ENCODE data around the gene NFASC.

The NFASC gene

GRCh38 chr1:205066141-205066818 lies 195.6 kb downstream of the NFASC start:
- H3K4me3 ChIP-seq (ENCODE audit: low read length): no peak overlapping the region

GRCh38 chr1:205067031-205067430 lies 196.4 kb downstream of the NFASC start:
- H2AFZ ChIP-seq (ENCODE audit: low read length): no peak overlapping the region
- no peaks in the 10 kb centered on the region for H3K36me3 ChIP-seq (replicated peaks; ENCODE audit: insufficient read depth, low read length)
- H3F3A ChIP-seq (ENCODE audit: insufficient read depth, low read length): no peaks in the 10 kb centered on the region
- no peak for DNase-seq
- H4K20me1 ChIP-seq (ENCODE audit: insufficient read depth, low read length): no peaks in the 10 kb centered on the region
- no peak overlapping the region for H3K9ac ChIP-seq (ENCODE audit: low read length)
- no peak for TF ChIP-seq EZH2phosphoT487 (IDR thresholded peaks at IDR 0.05; ENCODE audit: low read length)
- no peak for TF ChIP-seq CTCF (IDR thresholded peaks at IDR 0.05; ENCODE audit: low read length)
- no peak for TF ChIP-seq EZH2 (optimal IDR thresholded peaks at IDR 0.05; ENCODE audit: low read depth, low read length)
- no peaks in the 10 kb centered on the region for H3K4me1 ChIP-seq (ENCODE audit: low read length)
- no peak overlapping the region for H3K4me2 ChIP-seq (ENCODE audit: low read depth, low read length)
- peaks cover 4% of the 10 kb centered on the region; the same call in 1 of the 2 replicates for H3K27me3 ChIP-seq (replicated peaks; ENCODE audit: insufficient read depth, low read length)
- H3K4me3 ChIP-seq (ENCODE audit: low read length): no peak overlapping the region
- H3K9me2 ChIP-seq (replicated peaks; ENCODE audit: insufficient read depth, low read length): no peaks in the 10 kb centered on the region
- H3K9me3 ChIP-seq (replicated peaks; ENCODE audit: insufficient read depth, low read length): no peaks in the 10 kb centered on the region
- H3K79me2 ChIP-seq (ENCODE audit: low read length): no peaks in the 10 kb centered on the region
- H3K27ac ChIP-seq (ENCODE audit: low read length): no peak overlapping the region

More at GRCh38 chr1:205066141-205066818, 195.6 kb downstream of the NFASC start:
- Histone ChIP-seq H3F3A (ENCODE audit: insufficient read depth, low read length) (no peaks in the 10 kb centered on the region), H3K9ac (ENCODE audit: low read length) (no peak overlapping the region), H3K4me2 (ENCODE audit: low read depth, low read length) (no peak overlapping the region), H4K20me1 (ENCODE audit: insufficient read depth, low read length) (no peaks in the 10 kb centered on the region), H3K27ac (ENCODE audit: low read length) (no peak overlapping the region), H3K79me2 (ENCODE audit: low read length) (no peaks in the 10 kb centered on the region), H3K27me3 (replicated peaks; ENCODE audit: insufficient read depth, low read length) (peaks cover 4% of the 10 kb centered on the region; the same call in 1 of the 2 replicates), H3K36me3 (replicated peaks; ENCODE audit: insufficient read depth, low read length) (no peaks in the 10 kb centered on the region), H3K9me2 (replicated peaks; ENCODE audit: insufficient read depth, low read length) (no peaks in the 10 kb centered on the region), H2AFZ (ENCODE audit: low read length) (no peak overlapping the region), H3K9me3 (replicated peaks; ENCODE audit: insufficient read depth, low read length) (no peaks in the 10 kb centered on the region), H3K4me1 (ENCODE audit: low read length) (no peaks in the 10 kb centered on the region)
- no peak for DNase-seq
- TF ChIP-seq CTCF (IDR thresholded peaks at IDR 0.05; ENCODE audit: low read length): no peak
- no peak for TF ChIP-seq EZH2 (optimal IDR thresholded peaks at IDR 0.05; ENCODE audit: low read depth, low read length)
- TF ChIP-seq EZH2phosphoT487 (IDR thresholded peaks at IDR 0.05; ENCODE audit: low read length): no peak

- no peaks in the 10 kb centered on the region for H4K20me1 ChIP-seq (ENCODE audit: insufficient read depth, low read length)
- H3K4me3 ChIP-seq (ENCODE audit: low read length): no peak overlapping the region
- no peak for DNase-seq
- H3F3A ChIP-seq (ENCODE audit: insufficient read depth, low read length): no peaks in the 10 kb centered on the region
- no peaks in the 10 kb centered on the region; the same call in 1 of the 2 replicates for H3K27me3 ChIP-seq (replicated peaks; ENCODE audit: insufficient read depth, low read length)
- no peaks in the 10 kb centered on the region for H3K79me2 ChIP-seq (ENCODE audit: low read length)
- no peaks in the 10 kb centered on the region for H3K4me1 ChIP-seq (ENCODE audit: low read length)
- H3K9ac ChIP-seq (ENCODE audit: low read length): no peak overlapping the region
- no peak overlapping the region for H2AFZ ChIP-seq (ENCODE audit: low read length)
- H3K4me2 ChIP-seq (ENCODE audit: low read depth, low read length): no peak overlapping the region
- no peaks in the 10 kb centered on the region for H3K9me2 ChIP-seq (replicated peaks; ENCODE audit: insufficient read depth, low read length)
- no peaks in the 10 kb centered on the region for H3K9me3 ChIP-seq (replicated peaks; ENCODE audit: insufficient read depth, low read length)
- H3K27ac ChIP-seq (ENCODE audit: low read length): no peak overlapping the region
- H3K36me3 ChIP-seq (replicated peaks; ENCODE audit: insufficient read depth, low read length): no peaks in the 10 kb centered on the region
- no peak for TF ChIP-seq EZH2 (optimal IDR thresholded peaks at IDR 0.05; ENCODE audit: low read depth, low read length)
- no peak for TF ChIP-seq CTCF (IDR thresholded peaks at IDR 0.05; ENCODE audit: low read length)
- TF ChIP-seq EZH2phosphoT487 (IDR thresholded peaks at IDR 0.05; ENCODE audit: low read length): no peak
Measured at GRCh38 chr1:205068001-205068400, 197.3 kb downstream of the NFASC start.

All from MM.1S (cell line).